ENCODE results near the gene AP1S3. TPM values are rescaled to one million over a fixed set of nuclear protein-coding genes. Genes with fewer than 3 reads are reported as not detected.
"Not testable (repeated sequence)": the region's sequence is repeated elsewhere in the genome, so short reads cannot be mapped to it uniquely, and the experiment has no call there.

AP1S3 gene
- total RNA-seq, 2 donors from 2014 or later, result 5.6 to 6.9 TPM

DNA sequence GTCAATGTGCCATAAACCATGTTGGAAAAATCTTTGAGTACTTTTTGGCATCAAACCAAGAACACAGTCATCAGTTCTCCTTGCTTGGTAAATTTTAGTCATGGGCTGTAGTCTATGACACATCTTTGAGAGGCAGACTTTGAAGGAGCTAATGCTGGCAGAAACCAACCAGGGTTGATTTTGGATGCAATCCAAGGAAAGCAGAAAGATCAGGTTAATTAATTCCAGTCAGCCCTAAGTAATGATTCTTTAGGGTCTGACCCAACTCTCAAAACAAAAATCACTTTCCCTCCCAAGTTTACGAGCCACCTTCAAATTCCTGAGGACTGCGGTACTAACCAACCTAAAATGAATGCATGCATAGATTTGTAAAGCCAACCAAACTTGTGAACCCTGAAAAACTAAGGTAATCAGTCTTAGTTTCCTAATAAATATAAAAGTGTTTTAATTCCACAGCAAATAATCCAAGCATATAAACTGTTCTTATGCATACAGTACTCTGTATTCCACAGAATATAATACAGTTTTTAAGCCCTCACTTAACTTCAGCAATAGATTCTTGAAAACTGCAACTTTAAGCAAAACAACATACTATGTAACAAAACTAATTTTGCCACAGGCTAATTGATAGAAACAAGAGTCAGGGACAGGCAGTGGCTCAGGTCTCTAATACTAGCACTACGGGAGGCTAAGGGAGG is 22.0 kb downstream of the AP1S3 start:
- H3K4me1 Mint-ChIP-seq, result no peaks in the 10 kb centered on the region
- H3K36me3 ChIP-seq (ENCODE audit: control insufficient read depth, insufficient read depth, low read length), result no peaks in the 10 kb centered on the region
- H3K27ac ChIP-seq (ENCODE audit: low read depth, low read length), result no peak overlapping the region
- no peak overlapping the region for H3K4me3 ChIP-seq (ENCODE audit: low read length)
- H3K9ac ChIP-seq (ENCODE audit: extremely low read depth, low read length, poor library complexity, severe bottlenecking), result no peak overlapping the region
- WGBS, 2 experiments (ENCODE audit: insufficient coverage in 1 of 2, insufficient read length in 1 of 2), result 90 to 100% methylated on average over 1 to 3 of the region's 3 CpGs
- H3K36me3 Mint-ChIP-seq (ENCODE audit: low read depth), result no peaks in the 10 kb centered on the region
- no peak overlapping the region for H3K27ac Mint-ChIP-seq
- H3K4me3 Mint-ChIP-seq, result no peak overlapping the region
- H3K4me1 ChIP-seq (ENCODE audit: control insufficient read depth, insufficient read depth, low read length), result no peaks in the 10 kb centered on the region
- DNase-seq, result no peak
- no peaks in the 10 kb centered on the region for H3K9me3 Mint-ChIP-seq
- H3K9me3 ChIP-seq (ENCODE audit: control insufficient read depth, low read length), result no peaks in the 10 kb centered on the region
- TF ChIP-seq, protein P1, sequence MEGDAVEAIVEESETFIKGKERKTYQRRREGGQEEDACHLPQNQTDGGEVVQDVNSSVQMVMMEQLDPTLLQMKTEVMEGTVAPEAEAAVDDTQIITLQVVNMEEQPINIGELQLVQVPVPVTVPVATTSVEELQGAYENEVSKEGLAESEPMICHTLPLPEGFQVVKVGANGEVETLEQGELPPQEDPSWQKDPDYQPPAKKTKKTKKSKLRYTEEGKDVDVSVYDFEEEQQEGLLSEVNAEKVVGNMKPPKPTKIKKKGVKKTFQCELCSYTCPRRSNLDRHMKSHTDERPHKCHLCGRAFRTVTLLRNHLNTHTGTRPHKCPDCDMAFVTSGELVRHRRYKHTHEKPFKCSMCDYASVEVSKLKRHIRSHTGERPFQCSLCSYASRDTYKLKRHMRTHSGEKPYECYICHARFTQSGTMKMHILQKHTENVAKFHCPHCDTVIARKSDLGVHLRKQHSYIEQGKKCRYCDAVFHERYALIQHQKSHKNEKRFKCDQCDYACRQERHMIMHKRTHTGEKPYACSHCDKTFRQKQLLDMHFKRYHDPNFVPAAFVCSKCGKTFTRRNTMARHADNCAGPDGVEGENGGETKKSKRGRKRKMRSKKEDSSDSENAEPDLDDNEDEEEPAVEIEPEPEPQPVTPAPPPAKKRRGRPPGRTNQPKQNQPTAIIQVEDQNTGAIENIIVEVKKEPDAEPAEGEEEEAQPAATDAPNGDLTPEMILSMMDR (conservative IDR thresholded peaks at IDR 0.05), result no peak
- H3K27me3 ChIP-seq (ENCODE audit: control insufficient read depth, insufficient read depth, low read length, poor library complexity, severe bottlenecking), result no peaks in the 10 kb centered on the region
- H3K27me3 Mint-ChIP-seq (ENCODE audit: insufficient read depth), result no peaks in the 10 kb centered on the region

DNA sequence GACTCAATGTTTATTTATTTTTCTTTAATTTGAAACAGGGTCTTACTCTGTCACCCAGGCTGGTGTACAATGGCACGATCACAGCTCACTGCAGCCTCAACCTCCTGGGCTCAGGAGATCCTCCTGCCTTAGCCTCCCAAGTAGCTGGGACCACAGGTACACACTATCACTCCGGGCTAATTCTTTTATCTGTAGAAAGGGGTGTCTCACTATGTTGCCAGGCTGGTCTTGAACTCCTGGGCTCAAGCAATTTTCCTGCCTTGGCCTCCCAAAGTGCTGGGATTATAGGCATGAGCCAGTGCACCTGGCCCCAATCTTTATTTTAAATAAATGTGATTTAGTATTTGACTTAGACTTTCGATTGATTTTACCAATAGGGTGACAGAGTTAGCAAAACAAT is 22.6 kb downstream of the AP1S3 start:
- not testable (repeated sequence) for H3K36me3 ChIP-seq (ENCODE audit: control insufficient read depth, insufficient read depth, low read length); DNase-seq; H3K27me3 ChIP-seq (ENCODE audit: control insufficient read depth, insufficient read depth, low read length, poor library complexity, severe bottlenecking); H3K4me1 ChIP-seq (ENCODE audit: control insufficient read depth, insufficient read depth, low read length); H3K9me3 Mint-ChIP-seq; H3K4me1 Mint-ChIP-seq; H3K27me3 Mint-ChIP-seq (ENCODE audit: insufficient read depth); H3K4me3 Mint-ChIP-seq; H3K27ac ChIP-seq (ENCODE audit: low read depth, low read length); H3K9me3 ChIP-seq (ENCODE audit: control insufficient read depth, low read length); H3K27ac Mint-ChIP-seq; H3K9ac ChIP-seq (ENCODE audit: extremely low read depth, low read length, poor library complexity, severe bottlenecking); H3K36me3 Mint-ChIP-seq (ENCODE audit: low read depth); H3K4me3 ChIP-seq (ENCODE audit: low read length)
- WGBS, 2 experiments (ENCODE audit: insufficient coverage in 1 of 2, insufficient read length in 1 of 2), result 94 to 96% methylated on average over 2 to 3 of the region's 3 CpGs

DNA sequence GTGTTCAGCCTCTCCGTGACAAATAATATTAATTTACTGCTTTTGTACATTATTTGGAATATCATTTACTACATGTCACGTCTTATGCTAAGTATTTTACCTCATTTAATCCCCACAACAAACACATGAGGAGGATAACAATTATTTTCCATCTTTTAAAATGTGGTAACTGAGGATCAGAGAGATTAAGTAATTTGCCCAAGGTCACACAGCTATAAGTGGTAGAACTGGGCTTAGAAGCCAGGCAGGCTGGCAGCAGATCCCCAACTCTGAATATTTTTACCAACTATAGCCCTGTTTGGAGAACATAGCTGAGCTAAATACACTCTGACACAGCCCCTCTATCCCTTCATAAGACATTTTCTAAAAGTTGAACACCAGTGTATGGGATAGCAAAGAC is 24.1 kb downstream of the AP1S3 start:
- no peak for DNase-seq
- H3K36me3 ChIP-seq (ENCODE audit: control insufficient read depth, insufficient read depth, low read length), result no peaks in the 10 kb centered on the region
- no peak overlapping the region for H3K27ac Mint-ChIP-seq
- no peaks in the 10 kb centered on the region for H3K4me1 ChIP-seq (ENCODE audit: control insufficient read depth, insufficient read depth, low read length)
- H3K9me3 Mint-ChIP-seq, result no peaks in the 10 kb centered on the region
- TF ChIP-seq, protein P1 (conservative IDR thresholded peaks at IDR 0.05), result no peak
- no peaks in the 10 kb centered on the region for H3K9me3 ChIP-seq (ENCODE audit: control insufficient read depth, low read length)
- no peak overlapping the region for H3K27ac ChIP-seq (ENCODE audit: low read depth, low read length)
- no peak overlapping the region for H3K9ac ChIP-seq (ENCODE audit: extremely low read depth, low read length, poor library complexity, severe bottlenecking)
- H3K4me3 ChIP-seq (ENCODE audit: low read length), result no peak overlapping the region
- H3K27me3 ChIP-seq (ENCODE audit: control insufficient read depth, insufficient read depth, low read length, poor library complexity, severe bottlenecking), result no peaks in the 10 kb centered on the region
- H3K36me3 Mint-ChIP-seq (ENCODE audit: low read depth), result no peaks in the 10 kb centered on the region
- no peaks in the 10 kb centered on the region for H3K4me1 Mint-ChIP-seq
- H3K27me3 Mint-ChIP-seq (ENCODE audit: insufficient read depth), result no peaks in the 10 kb centered on the region
- no peak overlapping the region for H3K4me3 Mint-ChIP-seq
- WGBS, 2 experiments (ENCODE audit: insufficient coverage in 1 of 2, insufficient read length in 1 of 2), result 86% methylated on average over 1 of the region's 2 CpGs; no CpG with 5 or more reads in 1 of the 2 experiments

DNA sequence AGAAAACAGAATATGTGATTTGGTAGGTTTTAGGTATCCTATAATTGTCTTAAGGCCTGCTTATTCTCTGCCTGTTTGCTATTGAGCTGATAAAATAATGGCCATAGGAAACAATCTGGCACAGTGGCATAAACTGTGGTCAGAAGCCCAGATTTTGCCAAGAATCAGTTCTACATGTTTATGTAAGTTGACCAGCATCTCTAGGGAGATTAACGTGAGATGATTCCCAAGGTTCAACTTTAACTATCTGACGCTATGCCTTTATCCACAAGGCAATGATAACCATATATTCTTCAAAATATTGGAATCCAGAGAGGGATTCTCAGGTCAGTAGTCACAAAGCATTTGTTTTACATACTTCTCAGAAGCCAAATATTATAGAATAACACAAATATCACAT is 25.6 kb downstream of the AP1S3 start:
- no peak for DNase-seq
- Mint-ChIP-seq H3K4me3 (no peak overlapping the region), H3K36me3 (ENCODE audit: low read depth) (no peaks in the 10 kb centered on the region), H3K4me1 (no peaks in the 10 kb centered on the region), H3K9me3 (no peaks in the 10 kb centered on the region), H3K27ac (no peak overlapping the region), H3K27me3 (ENCODE audit: insufficient read depth) (no peaks in the 10 kb centered on the region)
- Histone ChIP-seq H3K27me3 (ENCODE audit: control insufficient read depth, insufficient read depth, low read length, poor library complexity, severe bottlenecking) (no peaks in the 10 kb centered on the region), H3K4me1 (ENCODE audit: control insufficient read depth, insufficient read depth, low read length) (no peaks in the 10 kb centered on the region), H3K36me3 (ENCODE audit: control insufficient read depth, insufficient read depth, low read length) (no peaks in the 10 kb centered on the region), H3K27ac (ENCODE audit: low read depth, low read length) (no peak overlapping the region), H3K9ac (ENCODE audit: extremely low read depth, low read length, poor library complexity, severe bottlenecking) (no peak overlapping the region), H3K9me3 (ENCODE audit: control insufficient read depth, low read length) (no peaks in the 10 kb centered on the region), H3K4me3 (ENCODE audit: low read length) (no peak overlapping the region)
- WGBS, 2 experiments (ENCODE audit: insufficient coverage in 1 of 2, insufficient read length in 1 of 2), result 92 to 100% methylated on average over 2 of the region's 2 CpGs
- TF ChIP-seq, protein P1 (conservative IDR thresholded peaks at IDR 0.05), result no peak

Measured in endodermal cell (in vitro differentiated cells).